HepG2 (cell line): Measurements from ENCODE around the gene FAM228B. TPM values are rescaled to one million over a fixed set of nuclear protein-coding genes. Genes with fewer than 3 reads are reported as not detected.
"Not testable (repeated sequence)": the region's sequence is repeated elsewhere in the genome, so short reads cannot be mapped to it uniquely, and the experiment has no call there.

ENCODE experiments used
- ATAC-seq: fragments of 200-7000 bp; cut with Tn5 transposase; 3 replicates; pipeline ENCODE4 v1.9.1; 2020; ENCODE audit warnings: mild to moderate bottlenecking, moderate library complexity
- BruUV-seq: library from RNA; stranded (reverse); fragments of 400-500 nt; replicated peaks from 2 replicates; lab custom pipeline; 2021; lab: Mats Ljungman, UMichigan
- CTCF ChIA-PET: fragments of 300-600 bp; formaldehyde crosslinking; extraction: SDS; loops from one replicate; lab custom pipeline; 2021; ENCODE audit warnings: low total read pairs, inconsistent platforms, low intra/inter-chr PET ratio; lab: Yijun Ruan, JAX
- POLR2A ChIA-PET: fragments of 350-600 bp; sonication (Branson Sonifier 250); formaldehyde crosslinking; loops from one replicate; lab custom pipeline; 2020; ENCODE audit warnings: antibody characterized with exemption, inconsistent platforms; lab: Yijun Ruan, JAX
- DNase-seq: peaks from one replicate; pipeline ENCODE4 v3.0.0-alpha.2; 2015; ENCODE audit warnings: low spot score
- FAIRE-seq: peaks from 3 replicates; lab custom pipeline; 2011; peaks lifted over from hg19 to GRCh38; lab: Jason Lieb, UNC
- H2AFZ ChIP-seq: one replicate; pipeline ENCODE4 v1.6.1; 2011; ENCODE audit warnings: low read length, inconsistent platforms
- H3K27ac ChIP-seq: fragments of 300-600 bp; 3 replicates; pipeline ENCODE4 v1.8.0; 2011; ENCODE audit warnings: mixed run types, mild to moderate bottlenecking, mixed read lengths, low read length, inconsistent platforms; ENCODE audit not compliant: insufficient read depth; ENCODE audit errors: extremely low read length
- H3K27me3 ChIP-seq, 2 experiments: fragments of 200-600 bp in 1 of 2; 2 replicates in 1 of 2; 3 replicates in 1 of 2; pipeline versions ENCODE4 v1.6.0 to v1.8.0; 2011; ENCODE audit warnings: low read length in 2 of 2, mild to moderate bottlenecking in 2 of 2, moderate library complexity in 2 of 2, inconsistent platforms in 1 of 2; ENCODE audit not compliant: insufficient read depth in 2 of 2, control insufficient read depth in 1 of 2
- H3K36me3 ChIP-seq, 2 experiments: fragments of 200-600 bp in 1 of 2; replicated peaks in 1 of 2; 2 replicates in 1 of 2; 3 replicates in 1 of 2; pipeline versions ENCODE4 v1.5.1 to v1.8.0; 2011; ENCODE audit warnings: low read length in 2 of 2, inconsistent platforms in 1 of 2; ENCODE audit not compliant: insufficient read depth in 2 of 2, control insufficient read depth in 1 of 2
- H3K4me1 ChIP-seq: 2 replicates; pipeline ENCODE4 v1.5.1; 2012; ENCODE audit warnings: low read length, inconsistent platforms; ENCODE audit not compliant: insufficient read depth
- H3K4me2 ChIP-seq: 2 replicates; pipeline ENCODE4 v1.6.0; 2011; ENCODE audit warnings: low read depth, low read length, inconsistent platforms
- H3K4me3 ChIP-seq, 3 experiments: fragments of 200-600 bp in 1 of 3; sonication (generic), shearing (Covaris generic) in 1 of 3; replicated peaks in 1 of 3; 2 replicates each; pipeline ENCODE4 v1.5.1; 2011 to 2016; ENCODE audit warnings: low read length in 3 of 3, inconsistent platforms in 2 of 3, low read depth in 2 of 3, mild to moderate bottlenecking in 2 of 3, control low read depth in 1 of 3, mixed read lengths in 1 of 3; ENCODE audit not compliant: insufficient read depth in 1 of 3
- H3K79me2 ChIP-seq: one replicate; pipeline ENCODE4 v1.6.1; 2011; ENCODE audit warnings: low read length, inconsistent platforms; ENCODE audit not compliant: insufficient read depth
- H3K9ac ChIP-seq: 2 replicates; pipeline ENCODE4 v1.6.0; 2011; ENCODE audit warnings: mild to moderate bottlenecking, low read depth, low read length, inconsistent platforms; ENCODE audit not compliant: insufficient read depth
- H3K9me3 ChIP-seq: 2 replicates; pipeline ENCODE4 v1.5.1; 2012; ENCODE audit warnings: mild to moderate bottlenecking, low read length
- H4K20me1 ChIP-seq: 2 replicates; pipeline ENCODE4 v1.6.0; 2011; ENCODE audit warnings: inconsistent platforms, mild to moderate bottlenecking, low read length, moderate library complexity; ENCODE audit not compliant: insufficient read depth
- NR2F6 ChIP-seq, 2 experiments: IDR thresholded peaks; 2 replicates each; pipeline ENCODE4 v1.6.1; 2016; ENCODE audit warnings: antibody characterized with exemption in 1 of 2, mild to moderate bottlenecking in 1 of 2
- RARA ChIP-seq: IDR thresholded peaks from 2 replicates; pipeline ENCODE4 v1.6.1; 2016; ENCODE audit warnings: missing genetic modification reagents, missing compliant biosample characterization
- ZNF503 ChIP-seq: sonication (generic); formaldehyde crosslinking; IDR thresholded peaks from 2 replicates; pipeline ENCODE4 v1.4.0; 2020; ENCODE audit warnings: missing genetic modification reagents
- ZNF549 ChIP-seq: sonication (generic); formaldehyde crosslinking; IDR thresholded peaks from 2 replicates; pipeline ENCODE4 v1.5.0; 2020; ENCODE audit warnings: missing genetic modification reagents
- WGBS: methylation state at CpG from one replicate; pipeline ENCODE4 v1.1.6; 2017; ENCODE audit warnings: low lambda C conversion rate; 5-methylcytosine and 5-hydroxymethylcytosine counted together
- in situ Hi-C: cut with HindIII; loops from 2 replicates; pipeline ENCODE4 v1.10.0; 2017; ENCODE audit warnings: low pct_unique_long_range_greater_than_20kb; ENCODE audit not compliant: extremely low pct_ligation_motif_present
- intact Hi-C: fragments of 100-400 bp; cut with micrococcal nuclease; formaldehyde crosslinking; loops from one replicate; pipeline ENCODE4 v1.10.0; 2022; ENCODE audit not compliant: unreplicated experiment
- polyA plus RNA-seq, 8 experiments: library from polyadenylated mRNA; depleted of rRNA in 3 of 8; stranded (reverse) in 7 of 8; unstranded in 1 of 8; fragments of >200 nt; fragmentation: Illumina TruSeq in 4 of 8; extraction: Trizol in 4 of 8; gene quantifications; 2 replicates each; pipeline versions ENCODE4 v1.2.1 to v1.2.3, GENCODE V29; 2011 to 2016; ENCODE audit warnings: low read depth in 4 of 8, missing spikeins in 1 of 8, mixed read lengths in 1 of 8; ENCODE audit not compliant: insufficient read depth in 1 of 8
- total RNA-seq, 5 experiments: library from RNA; depleted of rRNA; stranded (reverse); fragments of >200 nt; fragmentation: Illumina TruSeq; extraction: Trizol; gene quantifications; 2 replicates each; pipeline ENCODE4 v1.2.3, GENCODE V29; 2016; ENCODE audit warnings: low read depth in 1 of 5
- TF ChIP-seq, protein P1 (sequence below), 2 experiments: fragments of 450-650 bp in 1 of 2; sonication (generic) in 1 of 2; formaldehyde crosslinking; IDR thresholded peaks; 2 replicates each; pipeline versions ENCODE4 v1.5.0 to v1.8.0; 2020 to 2022; ENCODE audit warnings: mild to moderate bottlenecking in 1 of 2, missing genetic modification reagents in 1 of 2

The FAM228B gene
- total and polyA plus RNA-seq, 2 of the 13 experiments (the other 11 are each of a cell fraction or from before 2014, with no cell fraction given), result 0.79 to 1.1 TPM

DNA sequence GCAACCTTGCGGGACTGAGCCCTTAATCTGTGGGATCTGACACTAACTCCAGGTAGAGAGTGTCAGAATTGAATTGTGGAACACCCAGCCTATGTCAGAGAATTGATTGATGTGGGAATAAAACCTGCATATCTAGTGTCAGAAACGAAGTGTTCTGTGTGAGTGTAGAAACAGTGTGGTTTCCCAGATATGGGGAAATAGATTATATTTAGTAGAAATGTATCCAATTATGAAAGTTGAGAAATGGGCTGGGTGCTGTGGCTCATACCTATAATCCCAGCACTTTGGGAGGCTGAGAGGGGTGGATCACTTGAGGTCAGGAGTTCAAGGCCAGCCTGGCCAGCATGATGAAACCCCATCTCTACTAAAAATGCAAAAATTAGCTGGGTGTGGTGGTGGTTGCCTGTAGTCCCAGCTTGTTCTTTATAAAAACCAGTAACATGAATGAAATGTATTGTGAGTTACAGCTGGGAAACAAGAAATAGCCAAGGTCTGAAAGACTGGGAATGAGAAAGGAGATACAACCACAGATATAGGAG is 34.4 kb upstream of the FAM228B start:
- ChIA-PET POLR2A (no interaction called here), CTCF (no interaction called here)
- ATAC-seq (no peak), FAIRE-seq (no peak), DNase-seq (no peak)
- H3K9me3 ChIP-seq, result no peaks in the 10 kb centered on the region
- in situ Hi-C loops, result loop anchor here (10.0 kb wide), 1 partner anchor 76 kb away; no protein-coding TSS in a partner anchor
- no peaks in the 10 kb centered on the region for H3K79me2 ChIP-seq
- H3K9ac ChIP-seq, result no peak overlapping the region
- H4K20me1 ChIP-seq, result no peaks in the 10 kb centered on the region
- TF ChIP-seq ZNF503 (CRISPR knock-in tag), result no peak
- TF ChIP-seq, protein P1, sequence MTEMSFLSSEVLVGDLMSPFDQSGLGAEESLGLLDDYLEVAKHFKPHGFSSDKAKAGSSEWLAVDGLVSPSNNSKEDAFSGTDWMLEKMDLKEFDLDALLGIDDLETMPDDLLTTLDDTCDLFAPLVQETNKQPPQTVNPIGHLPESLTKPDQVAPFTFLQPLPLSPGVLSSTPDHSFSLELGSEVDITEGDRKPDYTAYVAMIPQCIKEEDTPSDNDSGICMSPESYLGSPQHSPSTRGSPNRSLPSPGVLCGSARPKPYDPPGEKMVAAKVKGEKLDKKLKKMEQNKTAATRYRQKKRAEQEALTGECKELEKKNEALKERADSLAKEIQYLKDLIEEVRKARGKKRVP (CRISPR knock-in tag; IDR thresholded peaks at IDR 0.05), result 0 out of 4 replicates have a peak, but pooled peaks of 1 of the 2 experiments have one; percentile 56
- TF ChIP-seq ZNF549, result no peak
- TF ChIP-seq NR2F6 (IDR thresholded peaks at IDR 0.05), result peak; percentile 41; the same call in 1 of the 2 replicates
- peak; percentile 38; the same call in 1 of the 2 replicates for TF ChIP-seq NR2F6 (CRISPR knock-in tag; IDR thresholded peaks at IDR 0.05)
- TF ChIP-seq RARA (CRISPR knock-in tag), result peak; percentile 48; the same call in 1 of the 2 replicates
- no peak overlapping the region for H2AFZ ChIP-seq
- peaks cover 18% of the 10 kb centered on the region for H3K4me1 ChIP-seq
- H3K27me3 ChIP-seq, result no peaks in the 10 kb centered on the region; a peak in 1 of 5 replicates
- no peak overlapping the region for H3K4me2 ChIP-seq
- no TSS peak for BruUV-seq
- H3K27ac ChIP-seq, result no peak overlapping the region
- no peaks in the 10 kb centered on the region for H3K36me3 ChIP-seq
- intact Hi-C loops, result no loop called here
- WGBS, result 13% methylated on average over 2 of the region's 2 CpGs
- no peak overlapping the region for H3K4me3 ChIP-seq

GRCh38 chr2:24093270-24093669 is 30.0 kb upstream of the FAM228B start:
- 90% methylated on average over 5 of the region's 5 CpGs for WGBS
- H3K4me1 ChIP-seq, result peaks cover 26% of the 10 kb centered on the region
- intact Hi-C loops, POLR2A ChIA-PET, H3K9me3 ChIP-seq, H3K27me3 ChIP-seq, H3K9ac ChIP-seq, H3K27ac ChIP-seq, H3K4me2 ChIP-seq, CTCF ChIA-PET, FAIRE-seq, H4K20me1 ChIP-seq, in situ Hi-C loops, BruUV-seq, ATAC-seq, H2AFZ ChIP-seq, DNase-seq, H3K4me3 ChIP-seq, H3K36me3 ChIP-seq, H3K79me2 ChIP-seq: not testable (repeated sequence)
